Measurements from ENCODE around the gene PTGR1.
"Not testable (repeated sequence)": the region's sequence is repeated elsewhere in the genome, so short reads cannot be mapped to it uniquely, and the experiment has no call there.

The PTGR1 gene

DNA sequence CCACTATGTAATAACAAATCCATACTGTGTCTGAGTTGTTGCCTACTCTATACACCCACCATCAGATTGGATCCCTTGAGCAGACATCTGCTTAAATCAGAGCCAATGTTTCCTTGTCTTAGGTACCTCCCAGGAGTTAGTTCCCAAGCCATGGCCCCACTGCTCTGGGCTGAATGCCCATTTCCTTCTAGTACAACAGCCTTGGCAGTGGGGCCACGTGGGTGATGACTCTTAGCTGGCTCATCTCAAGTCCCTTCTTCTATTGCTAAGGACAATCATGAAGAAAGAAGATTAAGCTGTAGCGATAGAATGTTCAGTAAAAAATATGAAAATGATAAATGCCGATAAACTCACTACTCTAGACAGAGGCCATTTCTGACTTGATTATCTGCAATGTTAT, 16.6 kb downstream of the PTGR1 start:
- H3K9ac ChIP-seq = no peak overlapping the region

DNA sequence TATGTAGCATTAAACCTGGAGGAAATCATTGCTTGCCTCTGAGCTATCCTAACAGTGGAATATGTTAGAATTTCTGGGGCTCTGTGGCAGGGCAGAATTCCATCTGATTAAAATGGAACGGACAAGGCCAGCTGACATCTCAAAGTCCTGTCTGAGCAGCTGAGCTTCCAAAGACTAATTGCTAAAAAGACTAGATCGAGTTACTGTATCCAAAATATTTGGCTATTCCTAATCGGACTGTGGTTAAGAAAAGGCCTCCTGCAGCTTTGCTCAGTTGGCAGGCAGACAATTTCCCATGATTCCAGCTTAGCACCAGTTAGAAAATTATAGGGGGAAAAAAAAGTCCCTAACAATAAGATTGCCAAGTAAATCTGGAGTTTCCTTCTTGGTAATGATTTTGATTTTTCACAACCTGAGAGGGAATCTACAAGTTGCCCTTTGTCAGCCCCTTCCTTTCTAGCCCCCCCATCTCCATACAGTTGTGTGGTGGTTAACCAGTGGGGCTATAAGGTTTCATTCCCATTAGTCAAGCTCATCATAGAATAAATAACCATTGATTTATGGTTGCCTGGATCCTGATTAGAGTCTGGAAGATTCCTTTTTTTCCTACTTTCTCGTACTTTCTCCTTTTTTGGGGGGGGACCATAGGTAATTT, 26.4 kb downstream of the PTGR1 start:
- Histone ChIP-seq H3K9ac (no peak overlapping the region), H3K36me3 (peaks cover 0 to 7% (median 0%) of the 10 kb centered on the region in 11 experiments; a peak in 1 of 22 replicates)

More for the DNA sequence above, 16.6 kb downstream of the PTGR1 start:
- Histone ChIP-seq H3K9me3 (replicated peaks in 1 of 11) (peaks cover 0 to 22% (median 0%) of the 10 kb centered on the region in 11 experiments; a peak in 3 of 22 replicates), H3K27me3 (no peaks in the 10 kb centered on the region), H3K36me3 (no peaks in the 10 kb centered on the region), H3K4me1 (no peaks in the 10 kb centered on the region), H4K20me1 (no peaks in the 10 kb centered on the region), H3K4me2 (no peak overlapping the region), H3K4me3 (no peak overlapping the region), H3K27ac (no peak overlapping the region)
- no peak for TF ChIP-seq Cebpa-rat (IDR thresholded peaks at IDR 0.05)

DNA sequence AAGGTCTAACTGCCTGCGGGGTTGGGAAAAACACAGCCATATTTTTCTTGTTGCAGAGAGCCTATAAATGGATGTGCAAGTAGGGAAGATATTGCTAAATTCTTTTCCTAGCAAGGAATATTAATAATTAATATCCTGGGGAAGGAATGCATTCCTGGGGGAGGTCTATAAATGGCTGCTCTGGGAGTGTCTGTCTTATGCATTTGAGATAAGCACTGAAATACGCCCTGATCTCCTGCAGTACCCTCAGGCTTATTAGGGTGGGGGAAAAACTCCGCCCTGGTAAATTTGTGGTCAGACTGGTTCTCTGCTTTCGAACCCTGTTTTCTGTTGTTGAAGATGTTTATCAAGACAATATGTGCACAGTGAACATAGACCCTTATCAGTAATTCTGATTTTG, 31.3 kb downstream of the PTGR1 start:
- not testable (repeated sequence) for H3K27ac ChIP-seq, H3K9ac ChIP-seq, H3K4me3 ChIP-seq, H4K20me1 ChIP-seq, H3K4me2 ChIP-seq, H3K4me1 ChIP-seq, H3K36me3 ChIP-seq, H3K27me3 ChIP-seq
- H3K9me3 ChIP-seq (replicated peaks in 1 of 11) = peaks cover 61 to 100% (median 91%) of the 10 kb centered on the region in 11 experiments

More for the DNA sequence above, 26.4 kb downstream of the PTGR1 start:
- no peak overlapping the region for H3K27ac ChIP-seq
- H3K4me3 ChIP-seq = no peak overlapping the region
- no peaks in the 10 kb centered on the region for H3K4me1 ChIP-seq
- peaks cover 30 to 62% (median 42%) of the 10 kb centered on the region in 11 experiments for H3K9me3 ChIP-seq (replicated peaks in 1 of 11)
- TF ChIP-seq Cebpa-rat (IDR thresholded peaks at IDR 0.05) = no peak
- H3K4me2 ChIP-seq = no peak overlapping the region
- H3K27me3 ChIP-seq = no peaks in the 10 kb centered on the region
- no peaks in the 10 kb centered on the region for H4K20me1 ChIP-seq

DNA sequence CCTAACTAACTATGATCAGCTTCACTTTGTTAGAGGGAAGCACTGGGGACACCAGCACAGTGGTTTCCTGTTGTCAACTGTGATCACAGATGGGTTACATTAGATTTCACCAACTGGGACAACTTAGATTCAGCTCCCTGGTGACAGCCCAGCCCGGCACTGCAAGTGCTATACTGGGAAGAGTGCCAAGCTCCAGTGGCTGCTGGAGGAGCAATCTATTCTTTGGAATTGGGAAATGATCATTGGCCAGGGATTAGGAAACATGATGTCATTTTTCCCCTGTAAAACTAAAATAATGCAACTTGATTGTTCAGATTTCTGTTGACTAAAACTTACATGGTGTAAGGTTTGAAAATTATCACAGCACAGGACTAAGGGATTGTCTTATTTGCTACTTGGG, 33.2 kb downstream of the PTGR1 start:
- no peak overlapping the region for H3K4me3 ChIP-seq
- H3K4me2 ChIP-seq = no peak overlapping the region
- H3K36me3 ChIP-seq = peaks cover 0 to 7% (median 0%) of the 10 kb centered on the region in 11 experiments; a peak in 1 of 22 replicates
- H3K9me3 ChIP-seq (replicated peaks in 1 of 11) = peaks cover 61 to 100% (median 80%) of the 10 kb centered on the region in 11 experiments
- no peak for TF ChIP-seq Cebpa-rat (IDR thresholded peaks at IDR 0.05)
- H3K27me3 ChIP-seq = no peaks in the 10 kb centered on the region
- H3K9ac ChIP-seq = no peak overlapping the region
- H3K4me1 ChIP-seq = no peaks in the 10 kb centered on the region; a peak in 1 of 20 replicates
- H3K27ac ChIP-seq = no peak overlapping the region
- H4K20me1 ChIP-seq = no peaks in the 10 kb centered on the region

DNA sequence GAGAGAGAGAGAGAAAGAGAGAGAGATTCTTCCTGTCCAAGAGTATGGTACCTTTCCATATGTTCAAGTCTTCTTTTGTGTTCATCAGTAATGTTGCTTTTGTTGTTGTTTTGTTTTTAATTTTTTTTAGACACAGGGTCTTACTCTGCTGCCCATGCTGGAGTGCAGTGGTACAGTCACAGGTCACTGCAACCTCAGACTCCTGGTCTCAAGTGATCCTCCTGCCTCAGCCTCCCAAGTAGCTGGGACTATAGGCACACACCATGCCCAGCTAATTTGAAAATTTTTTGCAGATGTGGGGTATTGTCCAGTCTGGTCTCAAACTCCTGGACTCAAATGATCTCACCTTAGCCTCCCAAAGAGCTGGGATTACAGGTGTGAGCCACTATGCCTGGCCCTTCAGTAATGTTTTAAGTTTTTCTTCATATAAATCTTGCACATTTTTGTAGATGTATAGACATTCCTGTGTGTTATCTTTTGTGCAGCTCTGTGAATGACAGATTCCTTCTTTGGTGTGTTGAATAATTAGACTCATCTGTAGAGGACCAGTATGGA, 38.2 kb downstream of the PTGR1 start:
- H3K9ac ChIP-seq = no peak overlapping the region
- peaks cover 47 to 95% (median 67%) of the 10 kb centered on the region in 11 experiments for H3K9me3 ChIP-seq (replicated peaks in 1 of 11)
- TF ChIP-seq Cebpa-rat (IDR thresholded peaks at IDR 0.05) = no peak
- H3K27ac ChIP-seq = no peak overlapping the region
- H3K4me1 ChIP-seq = no peaks in the 10 kb centered on the region; a peak in 1 of 20 replicates
- no peaks in the 10 kb centered on the region for H4K20me1 ChIP-seq
- H3K4me3 ChIP-seq = no peak overlapping the region
- H3K27me3 ChIP-seq = no peaks in the 10 kb centered on the region
- H3K4me2 ChIP-seq = no peak overlapping the region
- H3K36me3 ChIP-seq = 0 out of 22 replicates have a peak, but pooled peaks cover 0 to 3% (median 0%) of the 10 kb centered on the region in 11 experiments

DNA sequence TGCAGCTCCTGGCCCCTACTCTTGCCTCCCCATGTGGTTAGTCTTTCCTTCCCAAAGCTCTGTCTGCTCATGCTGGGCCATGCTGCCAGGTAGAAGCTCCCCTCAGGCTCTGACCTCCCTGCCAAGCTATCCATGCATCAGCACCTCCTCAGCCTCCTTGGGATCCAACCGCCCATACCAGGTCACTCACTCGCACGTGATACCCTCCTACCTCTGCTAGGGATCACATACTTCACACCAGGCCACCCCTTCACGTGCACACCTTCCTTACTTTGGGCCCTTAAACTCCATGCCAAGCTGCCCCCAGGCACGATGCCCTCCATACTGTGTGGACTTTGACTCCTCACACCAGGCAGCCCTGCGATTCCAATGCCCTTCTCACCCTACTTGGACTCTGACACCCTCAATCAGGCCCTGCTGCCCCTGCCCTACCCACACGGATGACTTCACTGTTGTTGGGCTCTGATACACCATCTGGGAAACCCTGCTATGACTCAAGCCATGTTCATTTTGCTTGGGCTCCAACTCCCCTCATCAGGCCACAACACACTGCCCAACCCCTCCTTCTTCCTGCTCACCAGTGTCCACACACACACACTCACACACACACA, 40.3 kb downstream of the PTGR1 start:
- no peak for TF ChIP-seq Cebpa-rat (IDR thresholded peaks at IDR 0.05)
- Histone ChIP-seq H3K9ac (no peak overlapping the region), H3K36me3 (peaks cover 0 to 6% (median 0%) of the 10 kb centered on the region in 11 experiments; a peak in 2 of 22 replicates), H3K4me2 (no peak overlapping the region), H3K4me3 (no peak overlapping the region), H3K27ac (no peak overlapping the region), H3K27me3 (no peaks in the 10 kb centered on the region), H3K4me1 (no peaks in the 10 kb centered on the region), H3K9me3 (replicated peaks in 1 of 11) (peaks cover 52 to 95% (median 68%) of the 10 kb centered on the region in 11 experiments), H4K20me1 (no peaks in the 10 kb centered on the region)

DNA sequence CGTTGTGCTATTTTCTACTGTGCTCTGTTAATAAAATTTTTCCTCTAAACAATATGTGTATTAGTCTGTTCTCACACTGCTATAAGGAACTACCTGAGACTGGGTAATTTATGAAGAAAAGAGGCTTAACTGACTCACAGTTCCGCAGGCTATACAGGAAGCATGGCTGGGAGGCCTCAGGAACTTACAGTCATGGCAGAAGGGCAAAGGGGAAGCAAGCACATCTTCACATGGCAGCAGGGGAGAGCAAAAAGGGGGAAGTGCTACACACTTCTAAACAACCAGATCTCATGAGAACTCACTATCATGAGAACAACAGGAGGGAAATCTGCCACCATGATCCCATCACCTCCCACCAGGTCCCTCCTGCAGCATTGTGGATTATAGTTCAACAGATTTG, 44.0 kb downstream of the PTGR1 start:
- H3K4me3 ChIP-seq, H3K27ac ChIP-seq, H3K36me3 ChIP-seq, H4K20me1 ChIP-seq, H3K9ac ChIP-seq, H3K4me1 ChIP-seq, H3K4me2 ChIP-seq, H3K27me3 ChIP-seq: not testable (repeated sequence)
- H3K9me3 ChIP-seq (replicated peaks in 1 of 11) = peaks cover 84 to 100% (median 92%) of the 10 kb centered on the region in 11 experiments

DNA sequence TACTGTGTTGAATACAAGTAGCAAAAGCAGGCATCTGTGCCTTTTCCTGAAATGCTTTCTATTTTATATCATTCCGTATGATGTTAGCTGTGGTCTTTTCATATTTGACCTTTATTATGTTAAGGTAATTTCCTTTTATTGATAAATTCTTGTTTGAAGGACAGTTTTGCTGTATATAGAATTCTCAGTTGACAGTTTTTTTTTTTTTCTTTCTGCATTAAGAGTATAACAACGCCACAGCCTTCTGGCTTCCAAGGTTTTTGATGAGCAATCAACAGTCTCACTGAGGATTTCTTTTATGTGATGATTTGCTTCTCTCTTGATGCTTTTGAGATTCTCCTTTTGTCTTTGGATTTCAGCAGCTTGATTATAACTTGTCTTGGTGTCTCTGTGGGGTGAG, 50.8 kb downstream of the PTGR1 start:
- Histone ChIP-seq H3K4me1 (no peaks in the 10 kb centered on the region), H3K36me3 (no peaks in the 10 kb centered on the region; a peak in 1 of 22 replicates), H3K9ac (no peak overlapping the region), H3K4me2 (no peak overlapping the region), H3K4me3 (no peak overlapping the region), H3K9me3 (replicated peaks in 1 of 11) (peaks cover 92 to 100% (median 97%) of the 10 kb centered on the region in 11 experiments), H4K20me1 (no peaks in the 10 kb centered on the region), H3K27ac (no peak overlapping the region), H3K27me3 (no peaks in the 10 kb centered on the region)
- no peak for TF ChIP-seq Cebpa-rat (IDR thresholded peaks at IDR 0.05)

DNA sequence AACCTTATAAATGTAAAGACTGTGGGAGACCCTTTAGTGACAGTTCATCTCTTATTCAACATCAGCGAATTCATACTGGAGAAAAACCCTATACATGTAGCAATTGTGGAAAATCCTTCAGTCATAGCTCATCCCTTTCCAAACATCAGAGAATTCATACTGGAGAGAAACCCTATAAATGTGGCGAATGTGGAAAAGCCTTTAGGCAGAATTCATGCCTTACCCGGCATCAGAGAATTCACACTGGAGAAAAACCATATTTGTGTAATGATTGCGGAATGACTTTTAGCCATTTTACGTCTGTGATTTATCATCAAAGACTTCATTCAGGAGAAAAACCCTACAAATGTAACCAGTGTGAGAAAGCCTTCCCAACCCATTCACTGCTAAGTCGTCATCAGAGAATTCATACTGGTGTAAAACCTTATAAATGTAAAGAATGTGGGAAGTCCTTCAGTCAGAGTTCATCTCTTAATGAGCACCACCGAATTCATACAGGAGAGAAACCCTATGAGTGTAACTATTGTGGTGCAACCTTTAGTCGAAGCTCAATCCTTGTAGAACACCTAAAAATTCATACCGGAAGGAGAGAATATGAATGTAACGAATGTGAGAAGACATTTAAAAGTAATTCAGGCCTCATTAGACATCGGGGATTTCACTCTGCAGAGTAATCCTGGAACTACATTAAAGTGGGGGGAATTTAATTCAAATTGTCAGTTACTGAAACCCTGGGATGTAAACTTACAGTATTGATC, 56.8 kb downstream of the PTGR1 start:
- Histone ChIP-seq H3K27ac (no peak overlapping the region), H3K9me3 (replicated peaks in 1 of 11) (peaks cover 100% of the 10 kb centered on the region in 11 experiments), H3K9ac (no peak overlapping the region), H3K27me3 (no peaks in the 10 kb centered on the region), H3K36me3 (no peaks in the 10 kb centered on the region), H3K4me1 (no peaks in the 10 kb centered on the region), H3K4me2 (no peak overlapping the region), H4K20me1 (no peaks in the 10 kb centered on the region), H3K4me3 (no peak overlapping the region; a peak in 1 of 20 replicates)
- no peak for TF ChIP-seq Cebpa-rat (IDR thresholded peaks at IDR 0.05)
